SHP77 (cell line): Measurements from ENCODE around the gene ADGRL1.

Experiments
- DNase-seq, 2 experiments: peaks; one replicate each; lab custom pipeline; 2025; lab: John Stamatoyannopoulos, UW

Gene ADGRL1

GRCh38 chr19:14139944-14140343 lies 66.0 kb downstream of the ADGRL1 start:
- DNase-seq: no peak

- DNase-seq: no peak
Observed at GRCh38 chr19:14138576-14139265, 67.2 kb downstream of the ADGRL1 start.

- peak; percentile 100 for DNase-seq
Observed at GRCh38 chr19:14136509-14137281, 69.3 kb downstream of the ADGRL1 start, which contains the start of gene ASF1B. Gene ASF1B (minus strand): TSS chr19:14136589. CDS start chr19:14136456, 133 bp downstream.

- DNase-seq: no peak
Observed at GRCh38 chr19:14135985-14136508, 69.9 kb downstream of the ADGRL1 start.

GRCh38 chr19:14135355-14135754 lies 70.6 kb downstream of the ADGRL1 start:
- DNase-seq: no peak

GRCh38 chr19:14127929-14128509 lies 78.0 kb downstream of the ADGRL1 start:
- no peak for DNase-seq

GRCh38 chr19:14127176-14127575 lies 78.8 kb downstream of the ADGRL1 start:
- DNase-seq: no peak

GRCh38 chr19:14122924-14123323 lies 83.0 kb downstream of the ADGRL1 start:
- DNase-seq: no peak

- DNase-seq: no peak
Observed at GRCh38 chr19:14120497-14120780, 85.5 kb downstream of the ADGRL1 start.

GRCh38 chr19:14119644-14120496 lies 86.1 kb downstream of the ADGRL1 start:
- no peak for DNase-seq

- no peak for DNase-seq
Observed at GRCh38 chr19:14119146-14119545, 86.8 kb downstream of the ADGRL1 start.

GRCh38 chr19:14118165-14119051 lies 87.6 kb downstream of the ADGRL1 start:
- DNase-seq: peak; percentile 50 to 56

- peak; percentile 95 to 98 for DNase-seq
Observed at GRCh38 chr19:14117668-14118164, 88.3 kb downstream of the ADGRL1 start, which contains the start of gene PRKACA. Gene PRKACA (minus strand): TSS chr19:14117762. CDS start chr19:14117547, 215 bp downstream.

- no peak for DNase-seq
Observed at GRCh38 chr19:14116918-14117578, 88.9 kb downstream of the ADGRL1 start.

- no peak for DNase-seq
Observed at GRCh38 chr19:14116525-14116917, 89.4 kb downstream of the ADGRL1 start.

GRCh38 chr19:14115756-14116155 lies 90.2 kb downstream of the ADGRL1 start:
- no peak for DNase-seq

- DNase-seq: no peak
Observed at GRCh38 chr19:14114854-14115253, 91.1 kb downstream of the ADGRL1 start.

- DNase-seq: no peak
Observed at GRCh38 chr19:14114439-14114838, 91.5 kb downstream of the ADGRL1 start.

GRCh38 chr19:14113762-14114414 lies 92.1 kb downstream of the ADGRL1 start:
- no peak for DNase-seq
